Small intestine (tissue), 7 donors: ENCODE measurements around the gene PCSK6. TPM values are rescaled to one million over a fixed set of nuclear protein-coding genes. Genes with fewer than 3 reads are reported as not detected.
"Not testable (repeated sequence)": the region's sequence is repeated elsewhere in the genome, so short reads cannot be mapped to it uniquely, and the experiment has no call there.

Source experiments
- DNase-seq, 2 donors: peaks; one replicate each; pipeline versions ENCODE4 v3.0.0 to v3.0.0-alpha.2; 2013
- FAIRE-seq: peaks from 2 replicates; lab custom pipeline; 2012; peaks lifted over from hg19 to GRCh38; lab: Jason Lieb, UNC
- H3K27ac ChIP-seq, 3 donors: one replicate each; pipeline ENCODE4 v1.5.1; 2013; ENCODE audit warnings: low read length in 2 of 3, mild to moderate bottlenecking in 2 of 3, control low read depth in 1 of 3, inconsistent platforms in 1 of 3, low read depth in 1 of 3, moderate library complexity in 1 of 3
- H3K27me3 ChIP-seq, 3 donors: one replicate each; pipeline ENCODE4 v1.6.1; 2013; ENCODE audit warnings: low read length in 3 of 3, inconsistent platforms in 1 of 3; ENCODE audit not compliant: control insufficient read depth in 3 of 3, insufficient read depth in 3 of 3
- H3K36me3 ChIP-seq, 3 donors: one replicate each; pipeline ENCODE4 v1.6.1; 2013; ENCODE audit warnings: low read length in 3 of 3, inconsistent platforms in 1 of 3, low read depth in 1 of 3, mild to moderate bottlenecking in 1 of 3, moderate library complexity in 1 of 3; ENCODE audit not compliant: control insufficient read depth in 3 of 3, insufficient read depth in 2 of 3
- H3K4me1 ChIP-seq, 3 donors: one replicate each; pipeline ENCODE4 v1.6.1; 2013; ENCODE audit warnings: low read length in 2 of 3, inconsistent platforms in 1 of 3, low read depth in 1 of 3, mild to moderate bottlenecking in 1 of 3, moderate library complexity in 1 of 3; ENCODE audit not compliant: control insufficient read depth in 3 of 3, insufficient read depth in 2 of 3
- H3K4me3 ChIP-seq, 3 donors: one replicate each; pipeline ENCODE4 v1.5.1; 2013; ENCODE audit warnings: low read length in 3 of 3, control low read depth in 1 of 3, inconsistent platforms in 1 of 3, low read depth in 1 of 3, mild to moderate bottlenecking in 1 of 3, moderate library complexity in 1 of 3
- H3K9me3 ChIP-seq, 2 donors: one replicate each; pipeline ENCODE4 v1.6.1; 2013; ENCODE audit warnings: low read depth in 1 of 2, low read length in 1 of 2; ENCODE audit not compliant: control insufficient read depth in 2 of 2, insufficient read depth in 1 of 2
- WGBS, 3 donors: extraction: QIAGEN DNeasy Blood & Tissue Kit; methylation state at CpG; one replicate each; pipeline ENCODE4 v1.1.7; 2013; 5-methylcytosine and 5-hydroxymethylcytosine counted together
- polyA plus RNA-seq, 4 donors: library from polyadenylated mRNA; stranded (reverse) in 3 of 4; unstranded in 1 of 4; fragments of 200-250 nt in 3 of 4; fragments of 120-200 nt in 1 of 4; gene quantifications; one replicate each; pipeline versions ENCODE4 v1.2.1 to v1.2.3, GENCODE V29; 2013
- donor health status: healthy with polysubstance abuse.
- donor health status: control.
- donor health status: control.
- donor health status: Bipolar disorder and iron deficiency.
- donor health status: healthy.

PCSK6 gene
- polyA plus RNA-seq, 4 donors, result 0.67 to 26.2 (median 6.5) TPM

DNA sequence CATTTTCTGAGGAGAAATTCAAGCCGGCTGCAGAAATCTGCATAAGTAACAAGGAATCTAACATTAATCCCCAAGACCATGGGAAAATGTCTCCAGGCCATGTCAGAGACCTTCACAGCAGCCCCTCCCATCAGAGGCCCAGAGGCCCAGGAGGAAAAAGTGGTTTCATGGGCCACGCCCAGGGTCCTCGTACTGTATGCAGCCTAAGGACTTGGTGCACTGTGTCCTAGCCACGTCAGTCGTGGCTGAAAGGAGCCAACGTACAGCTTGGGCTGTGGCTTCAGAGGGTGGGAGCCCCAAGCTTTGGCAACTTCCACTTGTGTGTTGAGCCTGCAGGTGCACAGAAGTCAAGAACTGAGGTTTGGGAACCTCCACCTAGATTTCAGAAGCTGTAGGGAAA lies 73.0 kb downstream of the PCSK6 start:
- H3K27me3 ChIP-seq, H3K4me1 ChIP-seq, H3K36me3 ChIP-seq, H3K27ac ChIP-seq, DNase-seq, H3K4me3 ChIP-seq, FAIRE-seq, H3K9me3 ChIP-seq: not testable (repeated sequence)
- WGBS, 3 donors, result 88 to 94% (median 88%) methylated on average over 6 of the region's 6 CpGs

DNA sequence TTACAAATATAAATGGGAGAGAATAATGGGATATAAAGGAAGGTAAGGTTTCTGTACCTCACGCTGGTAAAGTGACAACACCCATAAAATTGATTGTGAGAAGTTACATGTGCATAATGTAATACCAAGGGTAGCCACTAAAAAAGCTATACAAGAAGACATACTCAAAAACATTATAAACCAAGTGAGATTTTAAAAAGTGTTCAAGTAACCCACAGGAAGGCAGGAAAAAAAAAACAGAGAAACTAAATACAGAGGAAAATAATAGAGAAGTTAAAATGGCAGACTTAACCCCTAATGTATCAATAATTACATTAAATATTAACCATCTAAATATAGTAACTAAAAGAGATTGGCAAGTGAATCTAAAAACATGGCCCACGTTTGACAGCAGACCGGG lies 76.3 kb downstream of the PCSK6 start:
- Histone ChIP-seq H3K4me1 (no peaks in the 10 kb centered on the region), H3K27ac (no peak overlapping the region), H3K4me3 (no peak overlapping the region), H3K27me3 (no peaks in the 10 kb centered on the region), H3K9me3 (peaks cover 0 to 4% of the 10 kb centered on the region in 2 donors), H3K36me3 (peaks cover 0 to 10% (median 0%) of the 10 kb centered on the region in 3 donors)
- whole genome bisulfite sequencing, 3 donors, result 81 to 87% (median 85%) methylated on average over 3 of the region's 3 CpGs
- no peak for FAIRE-seq
- DNase-seq, result no peak

DNA sequence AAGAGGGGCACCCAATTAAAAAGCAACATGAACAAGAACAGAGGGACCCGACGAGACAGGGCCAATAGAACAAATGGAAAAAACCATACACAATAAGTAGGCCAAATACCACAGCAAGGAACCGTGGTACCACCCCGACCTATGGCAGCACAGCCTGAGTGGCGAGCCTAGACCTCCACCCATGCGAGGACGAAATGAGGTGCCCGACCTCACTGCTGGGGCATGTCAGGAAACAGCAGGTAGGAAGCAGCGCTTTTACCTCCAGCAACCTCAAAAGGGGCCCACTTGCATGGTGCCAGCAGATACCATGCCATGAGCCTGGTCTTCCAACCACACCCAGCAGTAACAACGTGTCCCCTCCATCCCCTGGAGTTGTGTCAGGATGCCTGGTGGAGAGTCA lies 77.9 kb downstream of the PCSK6 start:
- DNase-seq (no peak), FAIRE-seq (no peak)
- Histone ChIP-seq H3K27me3 (no peaks in the 10 kb centered on the region), H3K27ac (no peak overlapping the region), H3K36me3 (peaks cover 0 to 22% (median 0%) of the 10 kb centered on the region in 3 donors), H3K4me3 (no peak overlapping the region), H3K4me1 (no peaks in the 10 kb centered on the region), H3K9me3 (peaks cover 0 to 3% of the 10 kb centered on the region in 2 donors)
- 77 to 91% (median 89%) methylated on average over 10 of the region's 10 CpGs for WGBS, 3 donors

GRCh38 chr15:101411085-101411484 lies 78.4 kb downstream of the PCSK6 start:
- no peaks in the 10 kb centered on the region for H3K9me3 ChIP-seq
- H3K27ac ChIP-seq, result no peak overlapping the region
- DNase-seq, result no peak
- no peak overlapping the region for H3K4me3 ChIP-seq
- peaks cover 0 to 23% (median 0%) of the 10 kb centered on the region in 3 donors for H3K36me3 ChIP-seq
- WGBS, 3 donors, result 85 to 87% (median 85%) methylated on average over 12 of the region's 12 CpGs
- no peak for FAIRE-seq
- no peaks in the 10 kb centered on the region for H3K27me3 ChIP-seq
- H3K4me1 ChIP-seq, result no peaks in the 10 kb centered on the region

- Histone ChIP-seq H3K9me3 (no peaks in the 10 kb centered on the region), H3K36me3 (peaks cover 0 to 23% (median 0%) of the 10 kb centered on the region in 3 donors), H3K27me3 (no peaks in the 10 kb centered on the region), H3K27ac (no peak overlapping the region), H3K4me3 (no peak overlapping the region), H3K4me1 (no peaks in the 10 kb centered on the region)
- WGBS, 3 donors, result 80 to 92% (median 86%) methylated on average over 7 of the region's 7 CpGs
- no peak for FAIRE-seq
- no peak for DNase-seq
Observed at GRCh38 chr15:101410612-101411011, 78.9 kb downstream of the PCSK6 start.

DNA sequence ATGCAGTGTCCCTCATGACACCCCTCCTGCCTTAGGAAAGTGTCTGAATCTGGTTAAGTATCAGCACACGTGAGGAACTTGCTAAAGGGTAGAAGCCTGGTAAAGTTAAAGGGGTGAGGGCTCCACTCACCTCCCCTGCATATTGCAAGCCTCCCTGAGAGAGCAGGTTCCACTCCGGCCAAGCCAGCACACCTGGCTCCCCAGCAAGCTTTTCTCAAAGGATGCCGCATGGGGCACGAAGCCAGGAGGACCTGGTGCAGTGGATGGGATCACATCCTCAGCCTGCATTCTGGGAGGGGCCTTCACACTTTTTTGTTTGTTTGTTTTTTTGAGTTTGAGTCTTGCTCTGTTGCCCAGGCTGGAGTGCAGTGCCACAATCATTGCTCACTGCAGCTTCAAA lies 79.9 kb downstream of the PCSK6 start:
- FAIRE-seq (no peak), DNase-seq (no peak)
- WGBS, 3 donors, result 91 to 93% (median 92%) methylated on average over 4 of the region's 4 CpGs
- H3K36me3 ChIP-seq, result peaks cover 0 to 23% (median 0%) of the 10 kb centered on the region in 3 donors
- no peak overlapping the region for H3K27ac ChIP-seq
- H3K27me3 ChIP-seq, result no peaks in the 10 kb centered on the region
- H3K4me1 ChIP-seq, result no peaks in the 10 kb centered on the region
- H3K4me3 ChIP-seq, result no peak overlapping the region
- no peaks in the 10 kb centered on the region for H3K9me3 ChIP-seq

- Histone ChIP-seq H3K36me3 (peaks cover 0 to 23% (median 0%) of the 10 kb centered on the region in 3 donors), H3K27ac (no peak overlapping the region), H3K9me3 (no peaks in the 10 kb centered on the region), H3K4me3 (no peak overlapping the region), H3K4me1 (no peaks in the 10 kb centered on the region), H3K27me3 (no peaks in the 10 kb centered on the region)
- no peak for DNase-seq
- FAIRE-seq, result no peak
- 88 to 89% (median 88%) methylated on average over 23 of the region's 23 CpGs for WGBS, 3 donors
Observed at GRCh38 chr15:101407966-101408775, 81.3 kb downstream of the PCSK6 start.

- Histone ChIP-seq H3K4me1 (no peaks in the 10 kb centered on the region), H3K27me3 (no peaks in the 10 kb centered on the region), H3K9me3 (no peaks in the 10 kb centered on the region), H3K36me3 (peaks cover 0 to 23% (median 0%) of the 10 kb centered on the region in 3 donors), H3K27ac (no peak overlapping the region), H3K4me3 (no peak overlapping the region)
- DNase-seq (no peak), FAIRE-seq (no peak)
- 66 to 93% (median 83%) methylated on average over 5 of the region's 5 CpGs for WGBS, 3 donors
Observed at GRCh38 chr15:101407439-101407838, 82.1 kb downstream of the PCSK6 start.
